ENCODE results near the gene NFE2L3. TPM values are rescaled to one million over a fixed set of nuclear protein-coding genes. Genes with fewer than 3 reads are reported as not detected.
"Not testable (repeated sequence)": the region's sequence is repeated elsewhere in the genome, so short reads cannot be mapped to it uniquely, and the experiment has no call there.

The NFE2L3 gene
- total RNA-seq, 1 experiment from 2014 or later, result 69.0 TPM

- Histone ChIP-seq H3K27me3 (ENCODE audit: control insufficient read depth, insufficient read depth, low read length) (no peaks in the 10 kb centered on the region), H3K4me3 (ENCODE audit: insufficient read depth, low read depth, low read length) (no peak overlapping the region), H3K36me3 (replicated peaks; ENCODE audit: control insufficient read depth, insufficient read depth, low read length) (peaks cover 59% of the 10 kb centered on the region)
- DNase-seq, result no peak
Measured at GRCh38 chr7:26192485-26193087, 40.6 kb downstream of the NFE2L3 start.

GRCh38 chr7:26193432-26194207, 41.6 kb downstream of the NFE2L3 start:
- Histone ChIP-seq H3K36me3 (replicated peaks; ENCODE audit: control insufficient read depth, insufficient read depth, low read length) (peaks cover 60% of the 10 kb centered on the region), H3K4me3 (ENCODE audit: insufficient read depth, low read depth, low read length) (no peak overlapping the region), H3K27me3 (ENCODE audit: control insufficient read depth, insufficient read depth, low read length) (no peaks in the 10 kb centered on the region)
- DNase-seq, result no peak

- H3K27me3 ChIP-seq (ENCODE audit: control insufficient read depth, insufficient read depth, low read length); H3K4me3 ChIP-seq (ENCODE audit: insufficient read depth, low read depth, low read length); DNase-seq: not testable (repeated sequence)
- H3K36me3 ChIP-seq (replicated peaks; ENCODE audit: control insufficient read depth, insufficient read depth, low read length), result peaks cover 58% of the 10 kb centered on the region
Measured at GRCh38 chr7:26194764-26195163, 42.8 kb downstream of the NFE2L3 start.

DNA sequence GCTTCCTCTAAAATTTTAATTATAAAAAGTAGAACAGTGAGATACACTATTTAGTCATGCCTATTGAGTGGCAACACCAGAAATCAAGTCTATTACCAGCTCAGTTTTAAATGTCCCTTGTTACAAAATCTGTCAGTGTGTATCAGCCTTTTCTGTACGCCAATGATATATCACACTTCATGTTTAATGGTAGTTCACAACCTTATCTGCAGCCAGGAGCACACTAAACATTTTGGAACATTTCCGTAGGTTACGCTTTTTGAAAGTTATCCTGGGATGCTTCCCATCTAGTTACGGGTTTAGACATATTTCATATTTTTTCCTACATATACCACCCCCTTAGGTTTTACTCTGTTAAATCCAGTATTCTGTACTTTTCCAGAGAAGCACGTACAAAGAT, 43.2 kb downstream of the NFE2L3 start:
- Histone ChIP-seq H3K4me3 (ENCODE audit: insufficient read depth, low read depth, low read length) (no peak overlapping the region), H3K36me3 (replicated peaks; ENCODE audit: control insufficient read depth, insufficient read depth, low read length) (peaks cover 57% of the 10 kb centered on the region), H3K27me3 (ENCODE audit: control insufficient read depth, insufficient read depth, low read length) (no peaks in the 10 kb centered on the region)
- no peak for DNase-seq

DNA sequence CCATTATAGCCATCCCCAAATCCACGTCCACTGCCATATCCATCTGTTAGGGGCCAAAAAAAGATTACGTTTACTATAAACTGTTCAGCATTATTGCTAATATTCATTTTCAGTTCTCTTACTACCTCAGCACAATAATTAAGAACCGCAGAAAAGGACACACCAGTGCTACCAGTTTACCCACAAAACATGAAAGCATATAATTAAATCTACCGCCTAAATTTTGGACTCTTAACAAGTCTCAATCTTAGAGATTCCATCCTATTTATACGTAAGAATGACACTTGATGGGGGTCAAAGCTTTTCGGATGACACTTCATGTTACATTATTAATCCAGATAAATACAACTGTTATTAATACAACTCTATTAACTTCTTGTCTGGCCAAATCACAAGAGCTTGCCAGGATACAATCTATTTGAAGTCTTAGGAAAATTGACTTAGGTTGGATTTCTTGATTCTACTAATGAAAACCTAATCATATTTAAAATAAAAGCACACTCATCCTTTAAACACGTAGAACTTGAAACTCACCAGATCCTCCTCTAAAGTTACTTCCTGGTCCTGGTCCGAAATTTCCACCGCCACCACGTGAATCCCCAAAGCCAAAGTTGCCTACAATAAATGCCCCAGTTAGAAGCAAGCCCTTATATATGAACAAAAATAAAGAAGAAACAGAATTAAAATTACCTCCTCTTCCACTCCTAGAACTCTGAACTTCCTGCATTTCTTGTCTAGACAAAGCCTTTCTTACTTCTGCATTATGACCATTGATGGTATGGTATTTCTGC, 44.1 kb downstream of the NFE2L3 start:
- no peak overlapping the region for H3K4me3 ChIP-seq (ENCODE audit: insufficient read depth, low read depth, low read length)
- no peak for DNase-seq
- H3K27me3 ChIP-seq (ENCODE audit: control insufficient read depth, insufficient read depth, low read length), result no peaks in the 10 kb centered on the region
- peaks cover 51% of the 10 kb centered on the region for H3K36me3 ChIP-seq (replicated peaks; ENCODE audit: control insufficient read depth, insufficient read depth, low read length)

DNA sequence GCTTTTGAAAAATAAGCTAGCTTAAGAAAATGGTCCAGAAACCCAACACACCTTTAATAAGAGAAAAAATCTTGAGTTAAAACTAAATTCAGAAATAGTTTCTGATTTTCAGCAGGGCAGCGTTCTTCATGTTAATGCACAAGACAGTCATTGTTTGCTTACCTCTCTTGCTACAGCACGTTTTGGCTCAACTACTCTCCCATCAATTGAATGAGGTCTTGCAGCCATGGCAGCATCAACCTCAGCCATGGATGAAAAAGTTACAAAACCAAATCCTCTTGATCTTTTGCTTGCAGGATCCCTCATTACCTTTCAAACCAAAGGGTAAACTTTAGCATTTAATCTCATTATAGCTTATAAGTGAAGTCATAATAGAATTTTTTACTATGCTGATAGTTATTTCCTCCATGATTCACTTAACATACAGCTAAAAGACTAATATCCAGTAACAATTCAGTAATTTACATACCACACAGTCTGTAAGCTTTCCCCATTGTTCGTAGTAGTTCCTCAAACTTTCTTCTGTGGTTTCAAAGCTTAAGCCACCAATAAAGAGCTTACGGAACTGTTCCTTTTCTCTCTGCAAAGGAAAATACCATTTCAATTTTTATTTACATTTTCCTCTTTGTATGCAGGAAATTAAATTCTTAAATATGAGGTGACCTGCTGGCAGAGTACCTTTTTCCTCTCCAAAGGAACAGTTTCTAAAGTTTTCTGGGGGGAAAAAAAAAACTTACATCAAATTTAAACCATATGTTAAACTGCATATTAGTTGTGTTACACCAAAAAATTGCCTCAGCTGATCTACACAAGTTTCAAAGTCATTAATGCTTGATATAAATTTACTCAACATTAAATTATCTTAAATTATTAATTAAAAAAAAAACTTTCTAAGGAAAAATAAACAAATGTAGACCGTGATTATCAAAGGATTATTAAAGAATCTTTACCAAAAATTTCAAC, 45.4 kb downstream of the NFE2L3 start:
- no peak for DNase-seq
- Histone ChIP-seq H3K4me3 (ENCODE audit: insufficient read depth, low read depth, low read length) (peak overlapping the region; percentile 95), H3K36me3 (replicated peaks; ENCODE audit: control insufficient read depth, insufficient read depth, low read length) (peaks cover 41% of the 10 kb centered on the region), H3K27me3 (ENCODE audit: control insufficient read depth, insufficient read depth, low read length) (no peaks in the 10 kb centered on the region)

- DNase-seq, result no peak
- Histone ChIP-seq H3K36me3 (replicated peaks; ENCODE audit: control insufficient read depth, insufficient read depth, low read length) (peaks cover 34% of the 10 kb centered on the region), H3K27me3 (ENCODE audit: control insufficient read depth, insufficient read depth, low read length) (no peaks in the 10 kb centered on the region), H3K4me3 (ENCODE audit: insufficient read depth, low read depth, low read length) (peak overlapping the region; percentile 95)
Measured at GRCh38 chr7:26198133-26198780, 46.3 kb downstream of the NFE2L3 start.

DNA sequence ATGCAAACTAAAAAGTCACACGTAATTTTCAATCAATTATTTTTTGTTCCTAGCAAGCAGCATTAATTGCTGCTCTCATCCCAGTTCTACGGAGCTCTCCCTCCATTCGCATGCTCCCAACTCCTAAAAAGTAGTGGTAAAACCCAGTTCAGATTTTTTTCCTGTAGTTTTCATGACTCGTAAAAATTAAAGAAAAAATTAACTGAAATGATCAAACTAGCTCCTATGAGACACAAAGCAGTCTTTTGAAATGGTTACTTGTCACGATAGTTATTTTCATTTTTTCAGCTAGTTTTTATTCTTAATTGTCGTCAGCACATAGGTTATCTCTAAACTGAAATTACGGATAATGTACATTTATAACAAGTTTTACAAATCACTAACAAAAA, 46.8 kb downstream of the NFE2L3 start:
- peaks cover 30% of the 10 kb centered on the region for H3K36me3 ChIP-seq (replicated peaks; ENCODE audit: control insufficient read depth, insufficient read depth, low read length)
- no peak for DNase-seq
- H3K4me3 ChIP-seq (ENCODE audit: insufficient read depth, low read depth, low read length), result peak overlapping the region; percentile 95
- H3K27me3 ChIP-seq (ENCODE audit: control insufficient read depth, insufficient read depth, low read length), result no peaks in the 10 kb centered on the region

- peak overlapping the region; percentile 95 for H3K4me3 ChIP-seq (ENCODE audit: insufficient read depth, low read depth, low read length)
- peak; percentile 24 for DNase-seq
- H3K36me3 ChIP-seq (replicated peaks; ENCODE audit: control insufficient read depth, insufficient read depth, low read length), result peaks cover 26% of the 10 kb centered on the region
- no peaks in the 10 kb centered on the region for H3K27me3 ChIP-seq (ENCODE audit: control insufficient read depth, insufficient read depth, low read length)
Measured at GRCh38 chr7:26199301-26200037, 47.5 kb downstream of the NFE2L3 start.

GRCh38 chr7:26200038-26200443, 48.0 kb downstream of the NFE2L3 start:
- no peaks in the 10 kb centered on the region for H3K27me3 ChIP-seq (ENCODE audit: control insufficient read depth, insufficient read depth, low read length)
- peaks cover 24% of the 10 kb centered on the region for H3K36me3 ChIP-seq (replicated peaks; ENCODE audit: control insufficient read depth, insufficient read depth, low read length)
- peak; percentile 65 for DNase-seq
- H3K4me3 ChIP-seq (ENCODE audit: insufficient read depth, low read depth, low read length), result peak overlapping the region; percentile 95

GRCh38 chr7:26200444-26201246, 48.6 kb downstream of the NFE2L3 start, which contains the start of gene HNRNPA2B1:
Gene HNRNPA2B1, minus strand, starts transcription at chr7:26200746. Its CDS starts 169 bp downstream, at chr7:26200577.
- DNase-seq, result peak; percentile 82
- Histone ChIP-seq H3K36me3 (replicated peaks; ENCODE audit: control insufficient read depth, insufficient read depth, low read length) (peaks cover 22% of the 10 kb centered on the region), H3K27me3 (ENCODE audit: control insufficient read depth, insufficient read depth, low read length) (no peaks in the 10 kb centered on the region), H3K4me3 (ENCODE audit: insufficient read depth, low read depth, low read length) (peak within 1 kb of the TSS; percentile 95)

GRCh38 chr7:26201247-26202018, 49.4 kb downstream of the NFE2L3 start, which contains the start of gene CBX3:
Gene CBX3, plus strand, starts transcription at chr7:26201745. Its CDS starts 1,254 bp downstream, at chr7:26202999.
- peak; percentile 94 for DNase-seq
- H3K36me3 ChIP-seq (replicated peaks; ENCODE audit: control insufficient read depth, insufficient read depth, low read length), result peaks cover 17% of the 10 kb centered on the region
- H3K4me3 ChIP-seq (ENCODE audit: insufficient read depth, low read depth, low read length), result peak within 1 kb of the TSS; percentile 95
- no peaks in the 10 kb centered on the region for H3K27me3 ChIP-seq (ENCODE audit: control insufficient read depth, insufficient read depth, low read length)
